H9 (cell line): Measurements from ENCODE around the gene TRRAP. TPM values are rescaled to one million over a fixed set of nuclear protein-coding genes. Genes with fewer than 3 reads are reported as not detected.

Source experiments
- DNase-seq: peaks from one replicate; pipeline ENCODE4 v3.0.0-alpha.2; 2017
- H2AFZ ChIP-seq: one replicate; pipeline ENCODE4 v1.6.1; 2013; ENCODE audit warnings: mild to moderate bottlenecking, low read length, control low read depth, moderate library complexity
- H2AK5ac ChIP-seq: 2 replicates; pipeline ENCODE4 v1.6.1; 2013; ENCODE audit warnings: low read length, control low read depth, mixed read lengths; ENCODE audit not compliant: insufficient read length
- H2BK120ac ChIP-seq: one replicate; pipeline ENCODE4 v1.6.1; 2013; ENCODE audit warnings: low read depth, mild to moderate bottlenecking, low read length, control low read depth, inconsistent platforms; ENCODE audit not compliant: poor library complexity, severe bottlenecking
- H2BK12ac ChIP-seq: 2 replicates; pipeline ENCODE4 v1.6.1; 2013; ENCODE audit warnings: low read length, control low read depth, mixed read lengths, low read depth; ENCODE audit not compliant: insufficient read length
- H2BK15ac ChIP-seq: 2 replicates; pipeline ENCODE4 v1.6.1; 2013; ENCODE audit warnings: low read depth, low read length, control low read depth
- H2BK20ac ChIP-seq: one replicate; pipeline ENCODE4 v1.6.1; 2013; ENCODE audit warnings: low read depth, mild to moderate bottlenecking, low read length, control low read depth, inconsistent platforms; ENCODE audit not compliant: poor library complexity, severe bottlenecking
- H2BK5ac ChIP-seq: 2 replicates; pipeline ENCODE4 v1.6.1; 2013; ENCODE audit warnings: low read length, control low read depth, mixed read lengths; ENCODE audit not compliant: insufficient read length
- H3K14ac ChIP-seq: 2 replicates; pipeline ENCODE4 v1.6.1; 2013; ENCODE audit warnings: low read length, control low read depth; ENCODE audit not compliant: insufficient read depth
- H3K18ac ChIP-seq: 2 replicates; pipeline ENCODE4 v1.6.1; 2013; ENCODE audit warnings: low read depth, mild to moderate bottlenecking, mixed read lengths, low read length, control low read depth; ENCODE audit not compliant: insufficient read length
- H3K23ac ChIP-seq: 2 replicates; pipeline ENCODE4 v1.6.1; 2013; ENCODE audit warnings: low read length, control low read depth, mixed read lengths, low read depth; ENCODE audit not compliant: insufficient read length
- H3K23me2 ChIP-seq: 2 replicates; pipeline ENCODE4 v1.6.1; 2013; ENCODE audit warnings: low read depth, mild to moderate bottlenecking, mixed read lengths, low read length, control low read depth; ENCODE audit not compliant: insufficient read length, poor library complexity, severe bottlenecking
- H3K27ac ChIP-seq: 2 replicates; pipeline ENCODE4 v1.5.1; 2013; ENCODE audit warnings: low read length, control low read depth, mixed read lengths, low read depth; ENCODE audit not compliant: insufficient read length
- H3K27me3 ChIP-seq: 2 replicates; pipeline ENCODE4 v1.6.1; 2013; ENCODE audit warnings: low read length, control low read depth, inconsistent platforms; ENCODE audit not compliant: insufficient read depth
- H3K4ac ChIP-seq: 2 replicates; pipeline ENCODE4 v1.6.1; 2013; ENCODE audit warnings: low read depth, mild to moderate bottlenecking, control low read depth, inconsistent platforms, low read length, moderate library complexity
- H3K4me1 ChIP-seq: 2 replicates; pipeline ENCODE4 v1.6.1; 2013; ENCODE audit warnings: low read length, control low read depth, inconsistent platforms; ENCODE audit not compliant: insufficient read depth
- H3K4me2 ChIP-seq: 2 replicates; pipeline ENCODE4 v1.6.1; 2013; ENCODE audit warnings: low read length, control low read depth, mixed read lengths; ENCODE audit not compliant: insufficient read length, insufficient read depth
- H3K56ac ChIP-seq: 2 replicates; pipeline ENCODE4 v1.6.1; 2013; ENCODE audit warnings: low read depth, mild to moderate bottlenecking, mixed read lengths, low read length, control low read depth; ENCODE audit not compliant: insufficient read length
- H3K79me1 ChIP-seq: 2 replicates; pipeline ENCODE4 v1.6.1; 2013; ENCODE audit warnings: low read depth, mild to moderate bottlenecking, moderate library complexity, low read length, control low read depth, inconsistent platforms; ENCODE audit not compliant: insufficient read depth, poor library complexity, severe bottlenecking
- H3K79me2 ChIP-seq: 2 replicates; pipeline ENCODE4 v1.6.1; 2013; ENCODE audit warnings: low read length, control low read depth, inconsistent platforms; ENCODE audit not compliant: insufficient read depth
- H3K9ac ChIP-seq: 2 replicates; pipeline ENCODE4 v1.6.1; 2013; ENCODE audit warnings: low read length, control low read depth, mixed read lengths; ENCODE audit not compliant: insufficient read length; ENCODE audit errors: extremely low read depth
- H3K9me3 ChIP-seq: one replicate; pipeline ENCODE4 v1.6.1; 2013; ENCODE audit warnings: low read depth, low read length, inconsistent platforms; ENCODE audit not compliant: control insufficient read depth
- H3T11ph ChIP-seq: one replicate; pipeline ENCODE4 v1.6.1; 2013; ENCODE audit warnings: mild to moderate bottlenecking, low read length, control low read depth, inconsistent platforms
- H4K20me1 ChIP-seq: one replicate; pipeline ENCODE4 v1.6.1; 2013; ENCODE audit not compliant: control insufficient read depth, insufficient read length, insufficient read depth
- H4K5ac ChIP-seq: 2 replicates; pipeline ENCODE4 v1.6.1; 2013; ENCODE audit warnings: low read depth, mild to moderate bottlenecking, mixed read lengths, low read length, control low read depth; ENCODE audit not compliant: insufficient read length
- H4K8ac ChIP-seq: replicated peaks from 2 replicates; pipeline ENCODE4 v1.6.1; 2013; ENCODE audit warnings: low read length, control low read depth, mixed read lengths, low read depth; ENCODE audit not compliant: insufficient read length
- H4K91ac ChIP-seq: 2 replicates; pipeline ENCODE4 v1.6.1; 2013; ENCODE audit warnings: low read depth, mild to moderate bottlenecking, moderate library complexity, mixed read lengths, low read length, control low read depth; ENCODE audit not compliant: insufficient read length
- H3K27ac Mint-ChIP-seq, 3 experiments: 2 replicates in 2 of 3; 3 replicates in 1 of 3; pipeline ENCODE4 v1.8.0; 2020 to 2021; ENCODE audit warnings: mixed read lengths in 3 of 3, mild to moderate bottlenecking in 1 of 3, moderate library complexity in 1 of 3
- H3K27me3 Mint-ChIP-seq: 2 replicates; pipeline ENCODE4 v1.8.0; 2021; ENCODE audit warnings: low read depth, mild to moderate bottlenecking, moderate library complexity, mixed read lengths
- H3K36me3 Mint-ChIP-seq, 3 experiments: 2 replicates in 2 of 3; 3 replicates in 1 of 3; pipeline ENCODE4 v1.8.0; 2020 to 2021; ENCODE audit warnings: low read depth in 3 of 3, mixed read lengths in 3 of 3; ENCODE audit not compliant: insufficient read depth in 1 of 3
- H3K4me1 Mint-ChIP-seq, 2 experiments: 2 replicates each; pipeline ENCODE4 v1.8.0; 2020; ENCODE audit warnings: mixed read lengths in 2 of 2
- H3K4me3 Mint-ChIP-seq, 2 experiments: 2 replicates in 1 of 2; 3 replicates in 1 of 2; pipeline ENCODE4 v1.8.0; 2020 to 2021; ENCODE audit warnings: mild to moderate bottlenecking in 2 of 2, mixed read lengths in 2 of 2, moderate library complexity in 1 of 2
- H3K9me3 Mint-ChIP-seq, 2 experiments: 2 replicates in 1 of 2; 3 replicates in 1 of 2; pipeline ENCODE4 v1.8.0; 2020; ENCODE audit warnings: mild to moderate bottlenecking in 2 of 2, mixed read lengths in 2 of 2, moderate library complexity in 1 of 2
- CTCF ChIP-seq: fragments of 200-600 bp; sonication (generic); conservative IDR thresholded peaks from 3 replicates; pipeline ENCODE4 v1.8.0; 2021; ENCODE audit warnings: antibody characterized with exemption, mild to moderate bottlenecking
- WGBS: extraction: QIAGEN DNeasy Blood & Tissue Kit; methylation state at CpG from one replicate; pipeline ENCODE4 v1.1.7; 2013; ENCODE audit warnings: missing lambda C conversion rate, low lambda C conversion rate, mixed read lengths; ENCODE audit not compliant: insufficient read length; ENCODE audit errors: extremely low coverage; 5-methylcytosine and 5-hydroxymethylcytosine counted together
- total RNA-seq: library from RNA; stranded (reverse); gene quantifications from 2 replicates; pipeline ENCODE4 v1.2.1, GENCODE V29; 2021

TRRAP gene
- total RNA-seq, 1 experiment from 2014 or later = 58.6 TPM

- no peaks in the 10 kb centered on the region for H3K79me1 ChIP-seq
- peak overlapping the region in 1 of 3 experiments; percentile 77; a peak in 1 of 7 replicates for H3K27ac Mint-ChIP-seq
- H3T11ph ChIP-seq = no peak overlapping the region
- H3K4me1 Mint-ChIP-seq = no peaks in the 10 kb centered on the region
- no peaks in the 10 kb centered on the region for H3K79me2 ChIP-seq
- no peak overlapping the region for H4K91ac ChIP-seq
- H4K8ac ChIP-seq = no peak overlapping the region
- no peak overlapping the region for H3K4me3 Mint-ChIP-seq
- no peak overlapping the region for H4K5ac ChIP-seq
- no peak overlapping the region for H3K9ac ChIP-seq
- H2BK5ac ChIP-seq = no peak overlapping the region
- H2BK120ac ChIP-seq = no peak overlapping the region
- H3K9me3 Mint-ChIP-seq = no peaks in the 10 kb centered on the region
- no peaks in the 10 kb centered on the region for H3K23me2 ChIP-seq
- no peaks in the 10 kb centered on the region for H3K27me3 Mint-ChIP-seq
- H3K23ac ChIP-seq = no peak overlapping the region
- no peaks in the 10 kb centered on the region for H4K20me1 ChIP-seq
- no peak overlapping the region for H3K56ac ChIP-seq
- H3K4me1 ChIP-seq = no peaks in the 10 kb centered on the region
- no peak for DNase-seq
- no peaks in the 10 kb centered on the region for H3K9me3 ChIP-seq
- H3K18ac ChIP-seq = no peak overlapping the region
- no peak overlapping the region for H3K27ac ChIP-seq
- H3K4ac ChIP-seq = no peak overlapping the region
- H3K36me3 Mint-ChIP-seq = peaks cover 16 to 81% (median 66%) of the 10 kb centered on the region in 3 experiments; a peak in 6 of 7 replicates
- no peak overlapping the region for H2BK12ac ChIP-seq
- H3K14ac ChIP-seq = no peak overlapping the region
- no peak overlapping the region for H2BK15ac ChIP-seq
- H2AK5ac ChIP-seq = no peak overlapping the region
- TF ChIP-seq CTCF = no peak
- no peak overlapping the region for H2BK20ac ChIP-seq
- H2AFZ ChIP-seq = no peak overlapping the region
- WGBS = no CpG with 5 or more reads among the region's 20 CpGs
- H3K4me2 ChIP-seq = no peak overlapping the region
- no peaks in the 10 kb centered on the region for H3K27me3 ChIP-seq
Measured at GRCh38 chr7:99002827-99003212, 124.5 kb downstream of the TRRAP start.
